Measurements from ENCODE around the gene RFXANK.

Gene RFXANK

DNA sequence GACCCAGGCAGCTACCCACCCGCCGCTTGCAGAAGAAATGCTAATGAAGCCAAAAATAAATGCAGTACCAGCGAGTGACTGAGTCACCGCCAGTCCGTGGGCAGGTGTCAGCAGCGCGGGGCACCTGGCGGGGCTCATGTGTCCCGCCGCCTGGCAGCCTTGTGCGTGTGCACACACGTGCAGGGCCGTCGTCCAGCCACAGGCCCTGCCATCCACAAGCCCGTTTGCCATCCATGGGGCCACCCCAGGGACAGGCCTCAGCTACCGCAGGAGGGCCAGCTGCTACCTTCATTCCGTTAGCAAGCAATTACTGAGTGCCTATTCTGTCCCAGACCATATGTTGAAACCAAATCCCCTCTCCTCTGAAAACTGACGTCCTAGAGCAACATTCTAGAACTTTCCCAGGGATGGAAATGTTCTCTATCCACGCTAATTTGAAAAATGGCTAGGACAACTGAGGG, 40.2 kb downstream of the RFXANK start:
- DNase-seq (ENCODE audit: low read depth): no peak

- DNase-seq (ENCODE audit: low read depth): no peak
Observed at GRCh38 chr19:19234220-19234816, 42.3 kb downstream of the RFXANK start.

- no peak for DNase-seq (ENCODE audit: low read depth)
Observed at GRCh38 chr19:19236173-19236572, 44.1 kb downstream of the RFXANK start.

DNA sequence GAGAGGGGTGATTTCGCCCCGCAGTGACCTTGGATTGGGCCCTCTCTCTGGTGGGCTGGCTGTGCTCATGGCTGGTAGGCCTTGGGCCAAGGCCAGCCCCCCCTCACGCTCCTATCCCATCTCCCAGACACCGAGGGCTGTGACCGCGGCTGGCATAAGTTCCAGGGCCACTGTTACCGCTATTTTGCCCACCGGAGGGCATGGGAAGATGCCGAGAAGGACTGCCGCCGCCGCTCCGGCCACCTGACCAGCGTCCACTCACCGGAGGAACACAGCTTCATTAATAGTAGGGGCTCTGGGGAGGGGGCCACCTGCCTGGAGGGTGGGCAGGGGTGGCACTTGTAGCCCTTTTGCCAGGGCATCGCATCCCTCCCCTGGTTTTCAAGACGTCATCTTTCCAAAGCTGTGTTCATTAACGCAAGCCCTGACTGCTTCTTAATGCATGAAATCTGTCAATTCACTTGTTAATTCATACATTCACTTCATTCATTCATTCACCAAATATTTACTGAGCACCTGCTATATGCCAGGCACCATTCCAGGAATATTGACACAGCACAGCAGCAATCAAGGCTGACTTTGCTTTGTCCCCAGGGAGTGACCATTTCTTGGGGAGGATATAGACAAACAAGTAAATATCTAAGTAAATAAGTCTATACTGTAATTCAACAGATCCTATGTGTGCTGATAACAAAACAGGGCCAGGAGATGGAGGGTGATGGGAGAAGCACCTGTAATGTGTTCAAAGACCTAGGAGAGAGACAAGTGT, 46.3 kb downstream of the RFXANK start:
- no peak for DNase-seq (ENCODE audit: low read depth)

DNA sequence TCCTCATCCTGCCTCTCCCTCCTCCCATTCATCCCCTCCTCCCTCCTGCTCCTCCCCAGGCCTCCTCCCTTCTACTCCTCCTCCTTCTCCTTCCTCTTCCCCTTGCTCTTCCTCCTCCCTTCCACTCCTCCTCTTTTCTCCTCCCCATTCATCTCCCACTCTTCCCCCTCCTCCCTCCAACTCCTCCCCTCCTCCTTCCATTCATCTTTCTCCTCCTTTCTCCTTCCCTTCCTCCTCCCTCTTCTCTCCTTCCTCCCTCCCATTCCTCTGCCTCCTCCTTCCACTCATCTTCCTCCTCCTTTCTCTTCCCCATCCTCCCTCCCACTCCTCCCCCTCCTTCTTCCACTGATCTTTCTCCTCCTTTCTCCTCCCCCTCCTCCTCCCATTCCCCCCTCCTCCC, 47.6 kb downstream of the RFXANK start:
- no peak for DNase-seq (ENCODE audit: low read depth)

GRCh38 chr19:19240476-19240875, 48.4 kb downstream of the RFXANK start:
- no peak for DNase-seq (ENCODE audit: low read depth)

GRCh38 chr19:19250196-19250801, 58.2 kb downstream of the RFXANK start:
- DNase-seq (ENCODE audit: low read depth): no peak

Measured in activated T-cell treated with anti-CD3 and anti-CD28 coated beads for 1 hour (primary cell).